SK-N-MC (cell line): ENCODE measurements around the gene WNT5A.

Experiments
- EZH2 ChIP-seq: fragments of 200-600 bp; sonication (generic); IDR thresholded peaks from one replicate; pipeline ENCODE4 v1.6.1; 2017; ENCODE audit warnings: antibody characterized with exemption
- FOXP2 ChIP-seq: optimal IDR thresholded peaks from 2 replicates; pipeline ENCODE3; 2011; ENCODE audit warnings: mild to moderate bottlenecking, moderate library complexity; ENCODE audit not compliant: insufficient read depth; ENCODE audit errors: extremely low read length, control extremely low read depth
- POLR2AphosphoS5 ChIP-seq: IDR thresholded peaks from 2 replicates; pipeline ENCODE4 v1.6.1; 2012; ENCODE audit warnings: mild to moderate bottlenecking, low read depth, low read length, borderline replicate concordance

DNA sequence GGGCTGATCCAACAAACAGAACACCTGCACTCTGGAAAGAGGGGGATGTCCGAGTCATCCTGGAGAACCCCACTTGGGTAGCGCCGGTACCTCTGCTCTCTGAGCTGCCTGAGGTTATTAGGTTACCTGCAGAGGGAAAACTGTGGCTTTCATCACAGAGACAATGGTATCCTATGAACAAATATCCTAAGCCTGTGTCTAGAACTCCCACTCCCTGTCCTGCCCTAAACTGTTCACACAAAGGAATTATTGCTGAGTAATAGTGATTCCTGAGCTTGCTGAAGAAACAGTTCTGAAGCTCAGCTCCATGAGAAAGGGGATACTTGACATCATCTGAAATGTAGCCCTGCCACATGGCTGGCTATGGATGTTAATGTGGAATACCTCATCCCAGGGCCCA, 31.9 kb upstream of the WNT5A start:
- no peak for TF ChIP-seq POLR2AphosphoS5
- TF ChIP-seq EZH2: no peak
- no peak for TF ChIP-seq FOXP2
